Mucosa of stomach (tissue), 1 donor: ENCODE results near the gene KCND3.

Source experiments
- H3K27me3 ChIP-seq: one replicate; pipeline ENCODE4 v1.7.0; 2013; ENCODE audit warnings: mild to moderate bottlenecking, low read length; ENCODE audit not compliant: control insufficient read depth, insufficient read depth
- H3K36me3 ChIP-seq: one replicate; pipeline ENCODE4 v1.7.0; 2013; ENCODE audit warnings: low read length; ENCODE audit not compliant: control insufficient read depth, insufficient read depth
- H3K4me1 ChIP-seq: one replicate; pipeline ENCODE4 v1.7.0; 2013; ENCODE audit warnings: mild to moderate bottlenecking, low read length; ENCODE audit not compliant: control insufficient read depth, insufficient read depth
- H3K4me3 ChIP-seq: one replicate; pipeline ENCODE4 v1.7.0; 2013; ENCODE audit warnings: low read length
- H3K9ac ChIP-seq: one replicate; pipeline ENCODE4 v1.7.0; 2013; ENCODE audit warnings: mild to moderate bottlenecking, low read length, moderate library complexity
- H3K9me3 ChIP-seq: one replicate; pipeline ENCODE4 v1.7.0; 2013; ENCODE audit warnings: mild to moderate bottlenecking, low read length, moderate library complexity; ENCODE audit not compliant: control insufficient read depth
- donor health status: Pancreatic carcinoma.

Gene KCND3

GRCh38 chr1:111867868-111868440 is 121.5 kb downstream of the KCND3 start:
- Histone ChIP-seq H3K27me3 (no peaks in the 10 kb centered on the region), H3K9ac (no peak overlapping the region), H3K4me1 (no peaks in the 10 kb centered on the region), H3K4me3 (no peak overlapping the region), H3K9me3 (no peaks in the 10 kb centered on the region), H3K36me3 (no peaks in the 10 kb centered on the region)

GRCh38 chr1:111864862-111865261 is 124.6 kb downstream of the KCND3 start:
- H3K9ac ChIP-seq = no peak overlapping the region

GRCh38 chr1:111863401-111863800 is 126.1 kb downstream of the KCND3 start:
- Histone ChIP-seq H3K27me3 (no peaks in the 10 kb centered on the region), H3K4me3 (no peak overlapping the region), H3K9me3 (no peaks in the 10 kb centered on the region), H3K36me3 (no peaks in the 10 kb centered on the region), H3K9ac (no peak overlapping the region), H3K4me1 (no peaks in the 10 kb centered on the region)

More at GRCh38 chr1:111864862-111865261, 124.6 kb downstream of the KCND3 start:
- H3K36me3 ChIP-seq = no peaks in the 10 kb centered on the region
- H3K4me3 ChIP-seq = no peak overlapping the region
- no peaks in the 10 kb centered on the region for H3K9me3 ChIP-seq
- no peaks in the 10 kb centered on the region for H3K27me3 ChIP-seq
- no peaks in the 10 kb centered on the region for H3K4me1 ChIP-seq

GRCh38 chr1:111862599-111862998 is 126.9 kb downstream of the KCND3 start:
- Histone ChIP-seq H3K36me3 (no peaks in the 10 kb centered on the region), H3K4me1 (no peaks in the 10 kb centered on the region), H3K9ac (no peak overlapping the region), H3K4me3 (no peak overlapping the region), H3K9me3 (no peaks in the 10 kb centered on the region), H3K27me3 (no peaks in the 10 kb centered on the region)

GRCh38 chr1:111861523-111861922 is 127.9 kb downstream of the KCND3 start:
- no peak overlapping the region for H3K4me3 ChIP-seq
- H3K4me1 ChIP-seq = peaks cover 4% of the 10 kb centered on the region
- H3K9ac ChIP-seq = no peak overlapping the region
- no peaks in the 10 kb centered on the region for H3K27me3 ChIP-seq
- H3K36me3 ChIP-seq = no peaks in the 10 kb centered on the region
- H3K9me3 ChIP-seq = no peaks in the 10 kb centered on the region

GRCh38 chr1:111857194-111857651 is 132.2 kb downstream of the KCND3 start:
- Histone ChIP-seq H3K9me3 (no peaks in the 10 kb centered on the region), H3K36me3 (no peaks in the 10 kb centered on the region), H3K9ac (no peak overlapping the region), H3K4me1 (peaks cover 5% of the 10 kb centered on the region), H3K4me3 (no peak overlapping the region), H3K27me3 (no peaks in the 10 kb centered on the region)

- H3K36me3 ChIP-seq = no peaks in the 10 kb centered on the region
- H3K9ac ChIP-seq = no peak overlapping the region
- H3K4me3 ChIP-seq = no peak overlapping the region
Measured at GRCh38 chr1:111856411-111857185, 132.9 kb downstream of the KCND3 start.

GRCh38 chr1:111855260-111855659 is 134.2 kb downstream of the KCND3 start:
- Histone ChIP-seq H3K4me1 (peaks cover 5% of the 10 kb centered on the region), H3K36me3 (no peaks in the 10 kb centered on the region), H3K9me3 (no peaks in the 10 kb centered on the region), H3K4me3 (no peak overlapping the region), H3K27me3 (no peaks in the 10 kb centered on the region), H3K9ac (no peak overlapping the region)

More at GRCh38 chr1:111856411-111857185, 132.9 kb downstream of the KCND3 start:
- H3K4me1 ChIP-seq = peaks cover 5% of the 10 kb centered on the region
- no peaks in the 10 kb centered on the region for H3K27me3 ChIP-seq
- H3K9me3 ChIP-seq = no peaks in the 10 kb centered on the region

- H3K9ac ChIP-seq = no peak overlapping the region
- H3K4me1 ChIP-seq = peaks cover 5% of the 10 kb centered on the region
- H3K9me3 ChIP-seq = no peaks in the 10 kb centered on the region
- H3K27me3 ChIP-seq = no peaks in the 10 kb centered on the region
- no peaks in the 10 kb centered on the region for H3K36me3 ChIP-seq
- H3K4me3 ChIP-seq = no peak overlapping the region
Measured at GRCh38 chr1:111852261-111852721, 137.2 kb downstream of the KCND3 start.

- Histone ChIP-seq H3K27me3 (no peaks in the 10 kb centered on the region), H3K36me3 (no peaks in the 10 kb centered on the region), H3K4me3 (no peak overlapping the region), H3K9ac (no peak overlapping the region), H3K9me3 (no peaks in the 10 kb centered on the region), H3K4me1 (peaks cover under 1% of the 10 kb centered on the region)
Measured at GRCh38 chr1:111851552-111851951, 137.9 kb downstream of the KCND3 start.

GRCh38 chr1:111850109-111850508 is 139.4 kb downstream of the KCND3 start:
- no peaks in the 10 kb centered on the region for H3K4me1 ChIP-seq
- H3K9me3 ChIP-seq = no peaks in the 10 kb centered on the region
- H3K27me3 ChIP-seq = no peaks in the 10 kb centered on the region
- no peak overlapping the region for H3K9ac ChIP-seq
- H3K4me3 ChIP-seq = no peak overlapping the region
- H3K36me3 ChIP-seq = no peaks in the 10 kb centered on the region

- Histone ChIP-seq H3K9ac (no peak overlapping the region), H3K4me3 (no peak overlapping the region), H3K27me3 (no peaks in the 10 kb centered on the region), H3K36me3 (no peaks in the 10 kb centered on the region), H3K9me3 (no peaks in the 10 kb centered on the region), H3K4me1 (no peaks in the 10 kb centered on the region)
Measured at GRCh38 chr1:111848852-111849545, 140.5 kb downstream of the KCND3 start.
